Activated CD4-positive, CD25-positive, alpha-beta regulatory T cell treated with anti-CD3 and anti-CD28 coated beads, Interleukin-2, amount 50 U/mL, for 16 hours (primary cell): ENCODE measurements around the gene RNF224.

Experiments
- DNase-seq: peaks from one replicate; pipeline ENCODE4 v3.0.0-alpha.2; 2020; ENCODE audit warnings: low read depth, low spot score

RNF224 gene

GRCh38 chr9:137227853-137228505, 677 bp downstream of the RNF224 start:
- no peak for DNase-seq

GRCh38 chr9:137228506-137228967, 1.2 kb downstream of the RNF224 start:
- DNase-seq = no peak

- DNase-seq = no peak
These were observed 1.9 kb downstream of the RNF224 start for GRCh38 chr9:137228968-137229896.

GRCh38 chr9:137229903-137230704, 2.8 kb downstream of the RNF224 start:
- no peak for DNase-seq

GRCh38 chr9:137230705-137231371, 3.5 kb downstream of the RNF224 start, which contains the start of gene SLC34A3:
SLC34A3 (plus strand) TSS chr9:137230901; CDS start chr9:137231703, 802 bp downstream.
- DNase-seq = no peak

- DNase-seq = no peak
These were observed 4.2 kb downstream of the RNF224 start for GRCh38 chr9:137231372-137232039.

GRCh38 chr9:137232101-137232500, 4.8 kb downstream of the RNF224 start:
- DNase-seq = no peak

GRCh38 chr9:137232510-137232909, 5.2 kb downstream of the RNF224 start:
- DNase-seq = no peak

GRCh38 chr9:137233143-137233980, 6.1 kb downstream of the RNF224 start:
- no peak for DNase-seq

- no peak for DNase-seq
These were observed 6.9 kb downstream of the RNF224 start for GRCh38 chr9:137234055-137234697.

GRCh38 chr9:137234758-137235423, 7.6 kb downstream of the RNF224 start:
- DNase-seq = no peak

- no peak for DNase-seq
These were observed 8.3 kb downstream of the RNF224 start for GRCh38 chr9:137235424-137236237.

- peak; percentile 76 for DNase-seq
These were observed 9.1 kb downstream of the RNF224 start for GRCh38 chr9:137236238-137236935.

- DNase-seq = no peak
These were observed 9.7 kb downstream of the RNF224 start for GRCh38 chr9:137236936-137237421.

- DNase-seq = no peak
These were observed 10.7 kb downstream of the RNF224 start for GRCh38 chr9:137237759-137238726.
